ENCODE measurements around the gene WWOX.
A peak's percentile ranks its signal among the peaks of the same experiment; 100 is the strongest.
"Not testable (repeated sequence)": the region's sequence is repeated elsewhere in the genome, so short reads cannot be mapped to it uniquely, and the experiment has no call there.

The WWOX gene

DNA sequence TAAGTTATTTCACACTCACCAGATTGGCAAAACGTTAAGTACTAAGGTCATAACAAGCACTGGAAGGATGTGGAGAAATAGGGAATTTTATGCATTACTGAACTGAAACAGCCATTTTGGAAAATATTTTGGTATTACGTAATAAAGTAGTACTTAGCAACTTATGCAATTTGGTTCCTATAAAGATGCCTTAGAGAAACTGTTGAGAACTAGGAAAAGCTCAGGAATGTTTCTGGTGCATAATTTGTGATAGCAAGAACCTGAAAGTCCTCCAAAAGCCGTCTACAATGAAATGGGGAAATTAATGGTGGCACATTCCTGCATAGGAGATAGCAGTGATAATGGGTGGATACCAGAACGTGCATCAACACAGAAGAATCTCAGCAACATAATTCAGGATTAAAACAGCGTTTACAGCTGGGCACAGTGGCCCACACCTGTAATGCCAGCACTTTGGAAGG lies 472.5 kb downstream of the WWOX start:
- DNase-seq (ENCODE audit: low read depth, low spot score): no peak

DNA sequence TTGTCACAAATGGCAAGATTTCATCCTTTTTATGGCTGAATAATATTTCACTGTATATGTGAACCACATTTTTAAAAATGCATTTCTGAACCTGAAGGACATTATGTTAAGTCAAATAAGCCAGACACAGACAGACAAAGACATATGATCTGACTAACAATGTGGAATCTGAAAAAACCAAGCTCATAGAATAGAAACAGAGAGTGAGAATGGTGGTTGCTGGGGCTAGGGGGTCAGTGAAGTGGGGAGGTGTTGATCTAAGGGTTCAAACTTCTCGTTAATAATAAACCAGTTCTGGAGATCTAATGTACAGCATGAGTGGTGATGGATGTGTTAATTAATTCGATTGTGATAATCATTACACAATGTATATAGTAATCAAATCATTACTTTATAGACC lies 475.1 kb downstream of the WWOX start:
- no peak for DNase-seq (ENCODE audit: low read depth, low spot score)

DNA sequence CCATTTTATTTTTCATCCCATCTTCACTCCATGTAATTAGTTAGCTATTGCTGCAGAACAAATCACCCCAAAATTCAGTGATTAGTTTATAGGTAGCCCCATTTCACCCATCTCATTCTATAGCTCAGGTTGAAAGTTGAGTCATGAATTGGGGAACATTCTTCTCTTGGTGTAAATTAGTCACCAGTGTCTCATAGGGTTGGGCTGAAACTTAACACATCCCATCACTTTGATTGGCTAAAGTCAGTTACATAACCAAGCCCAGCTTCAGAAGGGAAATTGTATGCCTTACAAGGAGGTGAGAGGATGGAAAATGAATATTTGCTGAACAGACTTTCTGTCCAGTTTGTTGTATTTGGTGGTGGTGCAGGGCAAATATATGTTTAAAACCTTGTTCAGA lies 477.5 kb downstream of the WWOX start:
- no peak for DNase-seq (ENCODE audit: low read depth, low spot score)

DNA sequence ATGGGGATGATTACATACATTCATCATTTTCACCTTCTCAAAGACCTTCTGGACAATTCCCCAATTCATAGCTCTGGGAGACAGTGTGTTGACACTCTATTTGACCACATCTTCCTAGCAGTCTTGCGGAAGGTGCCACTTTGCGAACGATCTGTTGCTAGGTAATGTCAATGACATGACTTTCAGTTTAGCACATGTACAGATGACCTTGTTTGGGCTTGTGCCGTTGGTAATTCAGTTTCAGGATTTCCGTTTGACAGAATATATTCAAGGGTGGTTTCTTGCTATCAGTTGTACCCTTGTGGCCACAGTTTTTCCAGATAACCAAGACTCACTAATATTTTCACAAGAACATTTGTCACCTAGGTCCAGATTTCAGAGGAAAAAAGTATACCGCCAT lies 478.2 kb downstream of the WWOX start:
- no peak for DNase-seq (ENCODE audit: low read depth, low spot score)

DNA sequence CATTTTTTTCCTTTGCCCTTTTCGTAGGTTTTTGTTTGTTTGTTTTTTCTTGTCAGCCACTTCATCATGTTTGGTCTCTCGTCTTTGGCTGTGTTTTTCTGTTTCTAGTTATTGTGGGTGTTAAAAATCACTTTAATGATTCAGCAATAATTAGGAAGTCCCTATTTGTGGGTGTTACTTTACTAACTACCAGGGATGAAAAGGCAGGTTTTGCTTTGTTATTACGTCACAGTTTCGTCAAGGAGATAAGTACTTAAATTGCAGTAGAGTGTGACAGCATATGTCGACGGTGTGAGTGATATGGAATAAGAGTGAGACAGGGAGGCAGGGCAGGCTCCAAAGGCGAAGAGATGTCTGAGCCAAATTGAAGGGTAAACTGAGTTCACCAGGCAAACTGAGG lies 479.6 kb downstream of the WWOX start:
- no peak for DNase-seq (ENCODE audit: low read depth, low spot score)

DNA sequence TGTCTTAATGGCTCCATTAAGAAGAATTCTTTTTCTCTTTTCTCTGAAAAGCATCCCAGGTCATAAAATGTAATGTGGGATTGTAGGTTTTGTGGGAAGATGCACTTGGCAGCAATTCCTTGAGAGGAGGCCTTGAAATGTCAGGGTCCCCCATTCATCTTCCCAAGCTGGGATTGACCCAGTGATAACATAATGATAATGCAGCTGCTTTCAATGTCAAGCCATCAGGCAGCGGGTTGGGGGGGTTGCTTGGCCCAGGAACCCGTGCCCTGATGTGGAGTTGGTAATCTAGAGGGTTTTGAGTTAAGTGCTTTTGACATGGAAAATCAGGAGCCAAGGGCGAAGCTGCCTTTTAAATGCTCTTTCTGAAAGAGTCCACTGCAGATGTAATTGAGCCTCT lies 484.0 kb downstream of the WWOX start:
- DNase-seq (ENCODE audit: low read depth, low spot score): no peak

DNA sequence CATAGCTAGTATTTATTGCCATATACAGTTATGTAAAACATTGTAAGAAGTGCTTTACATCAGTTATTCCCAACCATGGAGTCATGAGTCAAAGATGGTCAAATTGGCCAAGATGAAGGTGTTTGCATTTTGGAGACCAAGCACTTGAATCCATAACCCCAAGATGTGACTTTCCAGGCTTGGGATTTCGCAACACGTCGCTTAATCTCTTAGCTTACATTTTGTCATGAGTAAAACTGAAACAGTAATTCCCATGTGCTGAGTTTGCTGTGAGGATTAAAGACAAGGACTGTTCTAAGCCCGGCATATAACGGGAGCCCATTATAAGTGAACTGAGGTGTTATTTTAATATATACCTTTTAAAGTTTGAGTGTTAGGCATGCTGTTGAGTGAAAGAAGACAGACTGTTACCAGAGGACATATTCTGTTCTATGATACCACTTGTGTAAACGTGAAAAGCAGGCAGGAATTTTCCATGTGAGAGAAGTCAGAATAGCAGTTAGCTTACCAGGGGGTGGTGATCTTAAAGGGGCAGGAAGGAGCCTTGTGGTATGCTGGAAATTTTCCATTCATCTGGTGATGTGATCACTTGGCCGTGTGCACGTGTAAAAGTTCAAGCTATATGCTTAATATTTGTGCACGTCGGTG lies 484.9 kb downstream of the WWOX start:
- no peak for DNase-seq (ENCODE audit: low read depth, low spot score)

DNA sequence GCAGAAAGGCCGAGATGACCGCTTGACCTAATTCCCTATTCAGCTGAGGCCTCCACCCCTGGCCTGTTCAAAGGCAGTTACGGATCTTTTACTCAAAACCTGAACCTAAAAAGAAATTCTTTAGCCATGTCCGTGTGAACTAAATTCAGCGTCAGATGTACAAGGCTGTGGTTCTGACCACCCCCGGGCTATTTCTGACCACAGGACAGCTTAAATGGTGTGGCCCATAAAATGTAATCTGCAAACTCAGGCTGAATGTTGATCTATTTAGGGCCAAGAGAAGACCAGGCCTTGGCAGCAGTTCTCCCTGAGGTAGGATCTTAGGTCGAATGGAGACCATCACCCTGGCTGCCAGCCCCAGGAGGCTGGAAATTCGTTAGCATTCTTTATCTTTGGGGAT lies 485.5 kb downstream of the WWOX start:
- DNase-seq (ENCODE audit: low read depth, low spot score): no peak

DNA sequence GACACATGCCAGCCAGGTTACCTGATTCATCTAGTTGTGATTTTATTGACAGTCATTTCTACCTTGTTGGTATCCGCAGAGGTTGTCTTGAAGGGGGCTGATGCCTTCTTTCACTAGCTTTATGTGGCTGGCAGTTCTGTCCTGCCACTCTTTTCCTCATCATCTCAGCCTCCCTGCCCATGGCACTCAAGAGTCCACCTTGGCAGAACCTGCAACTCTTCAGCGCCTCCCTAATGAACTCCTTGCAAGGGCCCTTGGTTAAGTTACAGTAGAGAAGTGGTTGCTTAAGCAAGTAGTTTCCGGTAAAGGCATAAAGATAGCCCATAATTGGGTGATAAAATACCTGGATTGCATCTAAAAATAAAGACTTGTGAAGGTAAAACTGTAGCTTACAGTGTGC lies 489.9 kb downstream of the WWOX start:
- no peak for DNase-seq (ENCODE audit: low read depth, low spot score)

DNA sequence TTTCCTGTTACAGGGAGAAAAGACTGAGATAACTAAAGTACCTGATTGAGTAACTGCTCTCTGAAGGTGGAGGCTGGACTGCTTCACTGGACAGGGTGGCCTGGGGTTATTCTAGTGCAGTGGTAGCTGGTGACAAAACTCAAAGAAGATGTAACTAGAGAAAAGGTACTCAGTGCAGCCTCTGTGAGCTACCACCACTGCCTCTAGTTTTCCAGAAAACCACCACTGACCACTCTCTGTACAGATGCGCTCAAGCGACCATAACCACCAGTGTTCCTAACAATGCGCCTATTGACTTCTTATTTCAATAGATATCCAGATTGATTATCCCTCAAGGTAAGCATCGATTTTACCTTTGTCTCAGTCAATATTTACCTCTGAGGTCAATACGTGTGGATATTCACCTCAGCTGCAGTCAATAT lies 492.2 kb downstream of the WWOX start:
- DNase-seq (ENCODE audit: low read depth, low spot score): no peak

DNA sequence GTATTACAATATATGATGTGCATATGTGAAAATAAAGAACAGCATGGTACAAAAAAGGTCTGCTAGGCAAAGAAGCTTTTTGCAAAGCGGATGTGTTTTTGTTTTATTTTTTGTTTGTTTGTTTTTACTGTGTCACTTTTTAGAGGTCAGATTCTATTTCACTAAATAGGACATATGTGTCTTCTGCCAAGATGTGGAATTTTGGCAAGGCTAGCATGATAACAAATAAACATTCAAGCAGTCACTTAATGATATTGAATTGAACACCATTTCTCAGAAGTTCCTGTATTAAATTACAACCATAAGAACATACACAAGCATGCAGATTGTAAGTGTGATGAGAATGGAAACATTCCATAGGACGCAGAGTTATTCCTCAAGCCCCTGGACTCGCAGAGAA lies 492.7 kb downstream of the WWOX start:
- no peak for DNase-seq (ENCODE audit: low read depth, low spot score)

DNA sequence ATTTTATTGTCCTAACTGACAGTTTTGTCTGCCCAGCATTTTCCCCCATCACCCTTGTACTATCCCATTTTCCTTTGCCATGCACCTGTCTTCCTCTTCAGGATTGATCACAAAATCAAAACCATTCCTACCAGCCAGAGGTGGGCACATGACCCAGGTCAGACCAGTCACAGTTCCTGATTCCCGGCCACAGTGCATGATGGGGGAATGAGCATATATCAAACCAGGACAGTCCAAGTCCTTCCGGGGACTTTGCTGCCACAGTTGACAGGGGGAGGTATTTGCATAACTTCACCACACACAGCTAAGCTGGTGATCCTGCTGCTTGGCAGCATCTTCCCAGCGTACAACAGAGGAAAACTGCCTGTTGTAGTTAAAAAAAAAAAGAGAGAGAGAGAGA lies 493.9 kb downstream of the WWOX start:
- DNase-seq (ENCODE audit: low read depth, low spot score): no peak

DNA sequence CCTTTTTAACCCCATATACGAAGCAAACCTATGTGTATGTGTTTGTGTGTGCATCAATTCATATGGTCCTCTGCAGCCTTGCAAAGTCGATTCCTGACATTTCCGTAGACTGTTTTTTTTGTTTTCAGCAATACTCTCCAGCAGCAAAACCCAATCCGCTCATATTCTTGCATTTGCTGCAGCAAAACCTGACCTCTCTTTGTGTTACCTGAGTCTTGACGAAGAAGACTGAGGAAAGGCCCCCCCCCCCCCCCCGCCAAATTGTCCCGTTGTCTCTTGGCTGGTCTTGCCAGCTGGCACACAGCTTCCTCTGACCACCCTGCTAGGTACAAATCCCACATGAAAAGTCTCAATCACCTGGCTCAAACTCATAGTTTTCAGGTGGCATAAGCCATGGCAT lies 494.7 kb downstream of the WWOX start:
- no peak for DNase-seq (ENCODE audit: low read depth, low spot score)

DNA sequence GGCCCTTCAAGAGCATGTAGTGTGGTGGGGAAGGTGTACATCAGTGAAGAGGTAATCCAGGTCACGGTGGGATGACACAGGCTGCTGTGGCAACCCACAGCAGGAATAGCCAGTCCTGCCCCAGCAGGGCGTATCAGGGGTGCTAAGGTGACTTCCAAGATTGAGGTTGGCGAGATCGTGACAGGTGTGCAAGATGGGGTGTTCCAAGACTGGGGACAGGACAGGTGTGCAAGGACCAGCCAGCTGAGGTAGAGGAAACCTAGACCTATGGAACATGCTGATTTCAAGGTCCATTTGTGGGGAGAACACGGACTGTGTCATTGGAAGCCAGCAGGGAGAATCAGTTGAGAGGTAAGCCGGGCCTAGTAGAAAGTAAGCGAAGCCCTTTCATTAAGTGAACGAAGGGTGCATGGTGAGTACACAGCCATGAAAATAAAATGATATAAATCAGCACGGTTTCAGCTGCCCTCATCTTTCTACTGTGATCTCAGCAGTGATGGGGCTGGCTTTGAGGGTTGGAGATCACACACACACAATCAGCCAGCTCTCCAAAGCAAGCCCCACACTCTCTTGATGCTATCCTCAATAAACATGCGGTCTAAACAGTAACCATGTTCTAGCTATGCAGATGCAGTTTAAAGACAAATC lies 497.0 kb downstream of the WWOX start:
- no peak for DNase-seq (ENCODE audit: low read depth, low spot score)

DNA sequence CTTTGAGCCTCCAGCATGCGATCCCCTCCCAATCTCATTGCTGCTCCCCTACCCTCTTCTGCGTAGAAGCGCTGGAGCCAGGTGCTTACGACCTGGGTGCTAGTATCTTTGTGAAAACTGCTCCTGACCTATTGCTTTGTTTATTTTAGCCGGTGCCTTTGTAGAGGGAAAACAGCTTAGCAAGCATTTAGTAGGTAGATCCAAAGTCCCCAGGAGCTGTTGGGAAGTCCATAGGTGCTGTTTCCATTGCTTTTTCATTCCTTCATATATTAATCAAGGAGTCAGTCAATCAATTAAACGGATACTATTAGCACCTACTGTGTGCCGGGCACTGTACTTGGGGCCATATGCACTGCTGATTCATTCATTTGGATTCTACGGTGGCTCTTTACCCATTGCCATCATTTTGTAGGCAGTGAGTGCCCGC lies 497.6 kb downstream of the WWOX start:
- no peak for DNase-seq (ENCODE audit: low read depth, low spot score)

DNA sequence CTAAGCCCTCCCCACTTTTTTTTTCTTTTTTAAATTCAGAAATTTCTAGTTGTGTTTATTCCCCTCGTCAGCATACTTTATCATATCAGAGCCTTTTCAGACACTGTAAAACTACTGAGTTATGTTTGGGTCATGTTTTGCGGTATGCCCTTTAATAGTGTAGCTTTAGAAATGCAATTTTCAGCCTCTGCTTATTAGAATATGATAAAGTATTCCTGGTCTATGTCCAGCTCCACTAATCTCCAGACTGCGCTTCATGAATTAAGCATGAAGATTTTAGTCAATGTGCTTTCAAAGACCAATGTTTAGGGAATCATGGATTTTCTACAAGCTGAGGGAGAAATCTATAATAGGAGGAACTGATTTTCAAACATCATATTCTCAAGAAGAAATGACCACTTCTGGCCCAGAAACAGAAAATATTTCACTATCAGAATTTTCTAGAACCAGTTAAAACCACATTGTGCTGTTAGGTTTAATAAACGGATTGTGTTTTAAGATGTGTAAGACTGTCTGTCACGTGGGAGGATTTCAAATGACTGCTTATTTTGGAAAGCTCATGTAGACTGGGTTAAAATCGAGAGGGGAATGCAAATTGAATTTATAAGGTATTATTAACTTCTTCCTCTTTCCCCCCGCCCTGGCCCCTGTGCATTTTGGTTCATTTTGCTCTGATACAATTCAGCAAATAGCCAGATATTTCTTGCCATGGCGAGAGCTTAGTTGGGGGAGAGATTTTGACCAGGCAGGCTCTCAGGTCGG lies 498.5 kb downstream of the WWOX start:
- no peak for DNase-seq (ENCODE audit: low read depth, low spot score)

DNA sequence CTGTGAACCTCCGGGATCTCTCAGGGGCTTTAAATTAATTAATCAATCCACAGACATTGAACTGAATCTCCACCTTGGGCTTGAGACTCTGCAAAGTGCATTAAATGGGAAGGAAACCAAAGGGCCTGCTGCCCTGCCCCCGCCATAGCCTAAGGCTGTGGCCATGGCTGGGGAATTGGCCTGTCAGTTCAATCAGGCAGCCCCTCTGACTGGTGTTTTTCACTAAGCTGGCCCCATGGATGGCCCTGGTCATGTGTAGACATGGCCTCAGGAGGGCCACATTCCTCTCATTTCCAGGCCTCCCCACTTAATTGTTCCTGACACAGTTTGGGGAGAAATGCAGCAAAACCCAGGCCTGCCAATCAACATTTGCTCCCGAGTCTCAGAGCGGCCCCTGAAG lies 499.8 kb downstream of the WWOX start:
- peak; percentile 85 for DNase-seq (ENCODE audit: low read depth, low spot score)

DNA sequence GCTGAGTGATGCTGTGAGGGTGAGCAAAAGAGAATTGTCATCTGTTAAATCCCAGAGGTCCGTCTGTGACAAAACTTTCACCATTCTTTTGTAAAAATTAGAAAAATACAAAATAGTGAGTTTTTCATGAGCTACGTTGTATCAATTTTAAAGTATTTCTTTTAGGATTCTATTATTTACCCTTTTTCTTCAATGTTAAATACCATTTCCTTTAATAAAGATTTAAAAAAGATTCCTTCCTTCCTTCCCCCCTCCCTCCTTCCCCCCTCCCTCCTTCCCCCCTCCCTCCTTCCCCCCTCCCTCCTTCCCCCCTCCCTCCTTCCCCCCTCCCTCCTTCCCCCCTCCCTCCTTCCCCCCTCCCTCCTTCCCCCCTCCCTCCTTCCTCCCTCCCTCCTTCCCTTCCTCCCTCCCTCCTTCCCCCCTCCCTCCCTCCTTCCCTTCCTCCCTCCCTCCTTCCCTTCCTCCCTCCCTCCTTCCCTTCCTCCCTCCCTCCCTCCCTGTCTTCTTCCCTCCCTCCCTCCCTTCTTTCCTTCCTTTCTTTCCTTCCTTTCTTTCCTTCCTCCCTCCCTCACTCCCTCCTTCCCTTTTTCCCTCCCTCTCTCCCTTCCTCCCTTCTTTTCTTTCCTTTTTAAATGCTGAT lies 505.1 kb downstream of the WWOX start:
- DNase-seq (ENCODE audit: low read depth, low spot score): not testable (repeated sequence)

DNA sequence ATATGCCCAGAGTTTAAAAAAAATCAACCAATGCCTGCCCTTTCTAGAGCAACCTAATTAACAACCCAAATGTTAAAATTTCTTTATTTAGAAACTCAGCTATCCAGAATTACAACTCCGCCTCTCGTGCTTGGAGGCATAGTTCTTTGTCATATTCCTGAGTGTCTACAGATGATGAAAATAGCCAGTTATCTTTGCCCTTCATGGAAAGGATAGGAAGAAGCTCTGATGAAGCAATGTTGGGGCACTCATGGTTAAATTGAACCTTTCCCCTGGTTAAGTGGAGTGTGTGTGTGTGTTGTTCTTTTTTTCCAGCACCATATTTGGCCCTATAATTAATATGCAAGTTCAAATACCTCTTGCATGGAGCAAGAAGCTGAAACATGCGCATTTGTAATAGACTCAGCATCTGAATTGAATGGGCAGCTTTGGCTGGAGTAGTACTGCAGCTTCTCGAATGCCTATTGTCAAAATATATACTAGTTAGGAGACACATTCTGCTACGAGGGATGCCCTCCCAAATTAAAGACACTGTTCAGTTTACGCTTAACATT lies 506.2 kb downstream of the WWOX start:
- DNase-seq (ENCODE audit: low read depth, low spot score): no peak

DNA sequence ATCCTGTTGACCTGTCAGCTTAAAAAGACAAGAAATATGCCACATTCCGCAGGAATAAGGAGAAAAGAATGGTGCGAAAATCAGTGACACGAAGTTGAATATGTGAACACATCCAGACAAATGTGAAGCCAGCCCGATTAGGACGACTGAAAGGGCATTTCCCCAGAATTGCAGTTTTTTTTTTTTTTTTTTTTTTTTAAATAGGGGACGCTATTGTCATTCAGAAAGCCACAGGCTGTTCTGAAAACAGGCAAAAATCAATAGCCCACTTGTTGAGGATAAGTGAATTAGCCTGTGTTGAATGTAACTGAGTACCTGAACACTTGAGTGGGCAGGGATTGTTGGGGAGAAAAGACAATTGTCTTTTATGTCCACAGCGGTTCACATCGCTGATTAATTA lies 507.1 kb downstream of the WWOX start:
- DNase-seq (ENCODE audit: low read depth, low spot score): no peak

DNA sequence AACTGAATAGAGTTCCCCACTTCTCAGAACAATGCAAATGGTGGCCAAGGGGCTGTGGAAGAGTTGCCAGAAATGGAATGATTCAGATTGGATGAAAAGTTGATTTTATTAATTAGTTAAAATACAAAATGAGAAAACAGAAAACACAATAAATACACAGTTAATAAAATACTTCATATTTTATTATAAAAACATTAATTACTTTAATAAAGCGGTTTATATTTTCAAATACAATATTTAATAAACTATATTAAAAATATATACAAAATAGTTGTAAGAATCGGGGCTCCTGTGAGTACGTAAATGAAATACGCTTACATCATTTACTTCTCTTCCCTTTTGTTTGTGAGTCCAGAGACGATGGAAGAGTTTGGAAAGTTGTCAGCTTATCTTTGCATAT lies 507.6 kb downstream of the WWOX start:
- no peak for DNase-seq (ENCODE audit: low read depth, low spot score)

DNA sequence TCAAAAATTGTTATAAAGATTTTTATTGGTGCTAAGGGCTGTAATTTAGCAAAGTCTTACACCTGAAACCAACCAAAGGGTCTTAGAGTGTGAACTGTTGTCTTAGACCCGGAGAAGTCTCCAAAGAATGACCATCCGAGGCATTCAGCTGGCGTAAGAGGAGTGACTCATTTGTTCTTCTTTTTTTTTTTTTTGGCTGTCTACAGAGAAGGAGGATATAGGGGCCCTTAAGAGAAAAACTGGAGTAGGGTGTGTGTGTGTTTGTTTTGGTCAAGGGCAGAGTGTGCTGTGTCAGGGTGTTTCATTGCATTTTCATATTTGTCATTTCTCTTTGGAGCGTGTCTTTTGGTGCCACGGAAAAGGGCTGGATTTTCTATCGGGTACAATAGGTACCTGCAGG lies 508.0 kb downstream of the WWOX start:
- DNase-seq (ENCODE audit: low read depth, low spot score): no peak

All from ELF-1 (cell line).